Naive B cell (primary cell): ENCODE data around the gene RDH14. TPM values are rescaled to one million over a fixed set of nuclear protein-coding genes. Genes with fewer than 3 reads are reported as not detected.
A peak's percentile ranks its signal among the peaks of the same experiment; 100 is the strongest.

ENCODE experiments used
- ATAC-seq, 2 donors: fragments of 150-1000 bp; cut with Tn5 transposase; 2 replicates each; pipeline ENCODE4 v1.10.0; 2021; ENCODE audit warnings: low read depth in 2 of 2, mild to moderate bottlenecking in 2 of 2, moderate library complexity in 2 of 2
- DNase-seq: peaks from one replicate; pipeline ENCODE4 v3.0.0; 2022
- H3K27ac Mint-ChIP-seq, 6 donors: one replicate each; pipeline ENCODE4 v1.8.0; 2020 to 2022; ENCODE audit warnings: mild to moderate bottlenecking in 6 of 6, mixed read lengths in 6 of 6, moderate library complexity in 5 of 6, inconsistent platforms in 2 of 6
- H3K27me3 Mint-ChIP-seq, 3 donors: one replicate each; pipeline ENCODE4 v1.8.0; 2021 to 2022; ENCODE audit warnings: mixed read lengths in 3 of 3, mild to moderate bottlenecking in 1 of 3
- H3K36me3 Mint-ChIP-seq, 2 donors: one replicate each; pipeline ENCODE4 v1.8.0; 2020 to 2022; ENCODE audit warnings: mixed read lengths in 2 of 2, inconsistent platforms in 1 of 2, mild to moderate bottlenecking in 1 of 2
- H3K4me1 Mint-ChIP-seq, 3 donors: one replicate each; pipeline ENCODE4 v1.8.0; 2020 to 2022; ENCODE audit warnings: mixed read lengths in 3 of 3, inconsistent platforms in 1 of 3, mild to moderate bottlenecking in 1 of 3, moderate library complexity in 1 of 3
- H3K4me3 Mint-ChIP-seq, 8 donors: one replicate each; pipeline ENCODE4 v1.8.0; 2020 to 2022; ENCODE audit warnings: mild to moderate bottlenecking in 8 of 8, mixed read lengths in 8 of 8, moderate library complexity in 8 of 8, inconsistent platforms in 2 of 8
- H3K9me3 Mint-ChIP-seq, 7 donors: one replicate each; pipeline ENCODE4 v1.8.0; 2020 to 2022; ENCODE audit warnings: mixed read lengths in 7 of 7, mild to moderate bottlenecking in 5 of 7, inconsistent platforms in 2 of 7, moderate library complexity in 1 of 7
- polyA plus RNA-seq, 6 donors: library from polyadenylated mRNA; unstranded; fragments of 300-500 nt; fragmentation: Illumina TruSeq; gene quantifications; one replicate each; pipeline ENCODE4 v1.2.3, GENCODE V29; 2021; ENCODE audit warnings: low read depth in 6 of 6

The RDH14 gene
- polyA plus RNA-seq, 6 donors from 2014 or later: 44.7 to 66.8 (median 62.1) TPM

- Mint-ChIP-seq H3K27ac (peak overlapping the region in 1 of 6 donors; percentile 38), H3K27me3 (peaks cover 9 to 21% (median 14%) of the 10 kb centered on the region in 3 donors), H3K9me3 (no peaks in the 10 kb centered on the region), H3K36me3 (no peaks in the 10 kb centered on the region), H3K4me1 (peaks cover 0 to 7% (median 0%) of the 10 kb centered on the region in 3 donors), H3K4me3 (peak overlapping the region in 1 of 8 donors; percentile 10)
- no peak for ATAC-seq
- DNase-seq: no peak
Measured at GRCh38 chr2:18506883-18507509, 53.5 kb downstream of the RDH14 start.

- Mint-ChIP-seq H3K36me3 (no peaks in the 10 kb centered on the region), H3K4me1 (peaks cover 0 to 7% (median 0%) of the 10 kb centered on the region in 3 donors), H3K9me3 (no peaks in the 10 kb centered on the region), H3K27ac (no peak overlapping the region), H3K4me3 (no peak overlapping the region), H3K27me3 (peaks cover 9 to 24% (median 22%) of the 10 kb centered on the region in 3 donors)
- ATAC-seq: no peak
- no peak for DNase-seq
Measured at GRCh38 chr2:18505703-18506341, 54.6 kb downstream of the RDH14 start.

Other genes with a start within 250 kb of the RDH14 start
- gene NT5C1B, start 28.9 kb upstream of the RDH14 start, polyA plus RNA-seq: under 1 TPM in 4 of 6 donors, not detected in 2; 0.25 to 0.64 (median 0.39) TPM